Measurements from ENCODE around the gene ZDHHC11B. TPM values are rescaled to one million over a fixed set of nuclear protein-coding genes. Genes with fewer than 3 reads are reported as not detected.
"Not testable (repeated sequence)": the region's sequence is repeated elsewhere in the genome, so short reads cannot be mapped to it uniquely, and the experiment has no call there.

ZDHHC11B gene
- total and polyA plus RNA-seq, 7 experiments from 2014 or later, result 0.13 to 5.5 (median 1.2) TPM; not detected in 2

DNA sequence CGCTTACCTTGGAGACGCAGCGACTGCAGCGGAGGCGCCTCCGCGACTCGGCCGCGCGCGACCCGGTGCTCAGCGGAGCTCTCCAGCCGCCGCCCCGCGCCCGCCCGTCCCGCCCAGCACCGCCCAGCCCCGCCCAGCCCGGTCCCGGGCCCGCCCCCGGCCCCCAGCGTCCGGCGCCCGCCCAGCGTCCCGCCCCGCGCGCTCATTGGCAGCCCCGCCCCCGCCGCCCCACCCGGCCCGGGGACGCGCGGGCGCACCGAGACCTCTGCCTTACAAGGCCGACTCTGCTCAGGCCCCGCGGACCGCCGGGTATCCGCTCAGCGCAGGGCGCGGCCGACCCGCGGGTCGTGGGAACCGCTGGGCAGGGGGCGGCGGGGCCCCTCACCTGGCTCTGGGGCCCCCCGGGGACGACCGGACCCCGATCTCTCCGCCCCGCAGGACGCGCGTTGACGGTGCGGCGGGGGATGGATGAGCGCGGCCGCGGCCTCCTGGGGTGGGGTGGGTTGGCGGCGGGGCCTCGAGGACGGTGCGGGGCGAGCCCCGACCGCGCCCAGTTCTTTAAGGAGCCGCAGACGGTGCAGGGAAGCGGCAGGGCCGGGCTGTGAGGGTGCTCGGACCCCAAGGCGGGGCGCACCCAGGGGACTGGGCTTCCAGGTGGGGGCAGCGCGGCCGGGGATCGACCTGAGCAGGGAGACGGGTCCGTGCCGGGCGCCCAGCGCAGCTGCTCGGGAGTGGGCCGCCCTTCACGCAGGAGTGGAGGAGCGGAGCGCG lies 91.1 kb downstream of the ZDHHC11B start, which contains the start of gene TPPP:
Gene TPPP, minus strand, starts transcription at position 82 of the 771 bp plus-strand sequence. CDS start 15,292 bp downstream, outside the sequence.
- H3K4me1 Mint-ChIP-seq; H3K36me3 Mint-ChIP-seq; CTCF ChIA-PET; H3K4me1 ChIP-seq (ENCODE audit: control insufficient read depth in 2 of 2, insufficient read depth in 2 of 2, low read length in 2 of 2); H3K27ac ChIP-seq (ENCODE audit: low read depth, low read length); H3K27ac Mint-ChIP-seq; H3K9me3 ChIP-seq (ENCODE audit: control insufficient read depth in 2 of 3, low read length in 3 of 3); H3K27me3 ChIP-seq (ENCODE audit: control insufficient read depth in 2 of 2, insufficient read depth in 2 of 2, low read length in 2 of 2); POLR2A ChIA-PET; H3K36me3 ChIP-seq (ENCODE audit: control insufficient read depth in 2 of 3, insufficient read depth in 3 of 3, low read length in 3 of 3); H3K9me3 Mint-ChIP-seq: not testable (repeated sequence)
- intact Hi-C loops (cut with micrococcal nuclease), result loop anchor here (2.0 to 5.0 kb wide), 3 partner anchors 91 to 199 kb away; partner anchors contain the start of genes BRD9 (in 2 of the 2), TRIP13 (in 2 of the 2) and ZDHHC11B (in 1 of the 2)
- H3K27me3 Mint-ChIP-seq, result peaks cover 0 to 27% (median 4%) of the 10 kb centered on the region in 5 donors
- ATAC-seq, result peak; percentile 91
- peak; percentile 42 to 82 (median 57) for DNase-seq
- H3K4me3 Mint-ChIP-seq, result peak within 1 kb of the TSS; percentile 27 to 81 (median 64)
- H3K4me3 ChIP-seq (ENCODE audit: low read length), result peak within 1 kb of the TSS; percentile 24

DNA sequence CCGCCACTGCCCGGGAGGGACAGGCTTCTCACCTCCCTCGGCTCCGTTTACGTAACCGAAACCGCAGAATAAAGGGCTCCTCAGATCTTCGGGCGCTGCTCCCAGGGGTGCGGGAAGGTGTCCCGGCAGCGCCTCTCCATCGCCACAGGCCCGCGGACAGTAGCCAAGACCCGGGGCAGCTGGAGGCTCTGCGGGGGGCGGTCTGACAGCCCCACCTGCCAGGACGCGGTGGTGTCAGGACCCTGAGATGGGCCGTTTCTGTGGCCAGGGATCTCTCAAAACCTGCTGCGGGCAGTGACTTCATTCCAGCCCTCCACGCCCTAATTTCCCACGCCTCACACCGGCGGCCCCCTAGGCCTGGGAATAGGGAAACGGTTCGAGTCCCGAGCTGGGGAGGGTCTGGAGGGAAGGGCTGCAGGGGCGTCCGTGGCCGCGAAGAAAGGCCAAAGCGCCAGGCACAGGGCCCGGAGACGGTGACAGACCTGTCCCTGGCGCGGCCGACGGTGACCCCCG lies 91.9 kb downstream of the ZDHHC11B start:
- intact Hi-C loops (cut with micrococcal nuclease), result loop anchor here (2.0 to 5.0 kb wide), 3 partner anchors 92 to 200 kb away; partner anchors contain the start of genes BRD9 (in 2 of the 2), TRIP13 (in 2 of the 2) and ZDHHC11B (in 1 of the 2)
- H3K9me3 ChIP-seq (ENCODE audit: control insufficient read depth in 2 of 3, low read length in 3 of 3); H3K4me1 Mint-ChIP-seq; H3K27ac Mint-ChIP-seq; H3K36me3 Mint-ChIP-seq; H3K9me3 Mint-ChIP-seq; H3K36me3 ChIP-seq (ENCODE audit: control insufficient read depth in 2 of 3, insufficient read depth in 3 of 3, low read length in 3 of 3); CTCF ChIA-PET; H3K27me3 ChIP-seq (ENCODE audit: control insufficient read depth in 2 of 2, insufficient read depth in 2 of 2, low read length in 2 of 2); H3K27ac ChIP-seq (ENCODE audit: low read depth, low read length); POLR2A ChIA-PET; H3K4me1 ChIP-seq (ENCODE audit: control insufficient read depth in 2 of 2, insufficient read depth in 2 of 2, low read length in 2 of 2): not testable (repeated sequence)
- peak in 2 of 9 donors; percentile 31 to 34 for DNase-seq
- peak; percentile 22 for ATAC-seq
- Mint-ChIP-seq H3K27me3 (peaks cover 0 to 22% (median 4%) of the 10 kb centered on the region in 5 donors), H3K4me3 (peak overlapping the region; percentile 27 to 81 (median 60))
- H3K4me3 ChIP-seq (ENCODE audit: low read length), result peak overlapping the region; percentile 24

DNA sequence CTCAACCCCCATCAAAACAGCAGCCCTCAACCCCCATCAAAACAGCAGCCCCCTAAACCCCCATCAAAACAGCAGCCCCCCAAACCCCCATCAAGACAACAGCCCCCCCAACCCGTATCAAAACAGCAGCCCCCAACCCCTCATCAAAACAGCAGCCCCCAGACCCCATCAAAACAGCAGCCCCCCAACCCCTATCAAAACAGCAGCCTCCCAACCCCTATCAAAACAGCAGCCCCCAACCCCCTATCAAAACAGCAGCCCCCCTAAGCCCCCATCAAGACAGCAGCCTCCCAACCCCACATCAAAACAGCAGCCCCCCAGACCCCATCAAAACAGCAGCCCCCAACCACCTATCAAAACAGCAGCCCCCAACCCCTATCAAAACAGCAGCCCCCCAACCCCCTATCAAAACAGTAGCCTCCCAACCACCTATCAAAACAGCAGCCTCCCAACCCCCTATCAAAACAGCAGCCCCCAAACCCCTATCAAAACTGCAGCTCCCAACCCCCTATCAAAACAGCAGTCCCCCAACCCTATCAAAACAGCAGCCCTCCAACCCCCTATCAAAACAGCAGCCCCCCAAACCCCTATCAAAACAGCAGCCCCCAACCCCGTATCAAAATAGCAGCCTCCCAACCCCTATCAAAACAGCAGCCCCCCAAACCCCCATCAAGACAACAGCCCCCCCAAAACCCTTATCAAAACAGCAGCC lies 92.6 kb downstream of the ZDHHC11B start:
- Histone ChIP-seq H3K4me1 (ENCODE audit: control insufficient read depth in 2 of 2, insufficient read depth in 2 of 2, low read length in 2 of 2) (no peaks in the 10 kb centered on the region), H3K9me3 (ENCODE audit: control insufficient read depth in 2 of 3, low read length in 3 of 3) (no peaks in the 10 kb centered on the region), H3K36me3 (ENCODE audit: control insufficient read depth in 2 of 3, insufficient read depth in 3 of 3, low read length in 3 of 3) (no peaks in the 10 kb centered on the region), H3K27ac (ENCODE audit: low read depth, low read length) (no peak overlapping the region), H3K4me3 (ENCODE audit: low read length) (no peak overlapping the region), H3K27me3 (ENCODE audit: control insufficient read depth in 2 of 2, insufficient read depth in 2 of 2, low read length in 2 of 2) (no peaks in the 10 kb centered on the region)
- POLR2A ChIA-PET, result no interaction called here
- Mint-ChIP-seq H3K36me3 (no peaks in the 10 kb centered on the region), H3K9me3 (peaks cover 0 to 3% (median 0%) of the 10 kb centered on the region in 11 donors), H3K27ac (no peak overlapping the region), H3K27me3 (peaks cover 0 to 16% (median 4%) of the 10 kb centered on the region in 5 donors), H3K4me1 (peaks cover 0 to 3% (median 0%) of the 10 kb centered on the region in 7 donors), H3K4me3 (peak overlapping the region; percentile 27 to 81 (median 60))
- CTCF ChIA-PET, result interaction anchor here (0.6 kb wide), 1 partner anchor 591 kb away, joined by 3 read pairs; no protein-coding TSS in a partner anchor
- no peak for ATAC-seq
- intact Hi-C loops (cut with micrococcal nuclease), result loop anchor here (2.0 to 5.0 kb wide), 3 partner anchors 93 to 201 kb away; partner anchors contain the start of genes BRD9 (in 2 of the 2), TRIP13 (in 2 of the 2) and ZDHHC11B (in 1 of the 2)
- DNase-seq, result no peak

DNA sequence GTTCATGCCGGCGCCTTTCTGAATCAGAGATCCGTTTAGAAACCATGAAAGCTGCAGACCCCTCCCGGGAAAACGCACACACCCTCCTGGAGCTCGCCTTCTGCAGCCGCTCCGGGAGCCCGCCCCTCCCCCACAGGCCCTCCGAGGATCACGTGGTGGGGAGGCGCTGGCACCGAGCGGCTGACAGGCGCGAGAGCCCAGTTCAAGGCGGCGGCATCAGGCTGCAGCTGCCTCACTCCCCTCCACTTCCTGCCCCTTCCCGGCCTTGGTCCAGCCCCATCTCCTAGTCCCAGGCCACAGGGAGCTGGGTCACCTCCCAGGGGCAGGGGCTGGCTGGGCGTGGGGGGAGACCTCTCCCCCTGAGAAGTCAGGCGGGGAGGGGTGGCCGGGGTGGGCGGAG lies 93.5 kb downstream of the ZDHHC11B start:
- H3K27me3 Mint-ChIP-seq, CTCF ChIA-PET: not testable (repeated sequence)

DNA sequence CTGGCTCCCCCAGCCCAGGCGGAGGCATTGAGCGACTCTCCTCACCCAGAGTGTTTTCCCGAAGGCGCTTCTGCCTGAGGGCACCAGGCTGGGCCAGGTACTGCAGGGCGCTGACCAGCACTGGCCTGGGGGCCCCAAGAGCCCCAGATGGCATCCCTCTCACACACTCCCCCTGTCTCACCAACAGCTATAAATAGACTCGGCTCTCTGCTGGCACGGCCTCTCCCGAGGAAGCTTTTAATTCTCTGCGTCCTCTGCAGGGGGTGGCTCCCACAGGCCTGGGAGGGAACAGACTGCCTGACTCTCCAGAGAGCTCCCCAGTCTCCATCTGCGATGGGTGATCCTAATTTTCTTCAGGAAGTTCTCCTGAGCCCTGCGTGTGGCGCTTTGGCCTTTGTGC lies 94.2 kb downstream of the ZDHHC11B start:
- DNase-seq; H3K9me3 Mint-ChIP-seq; H3K9me3 ChIP-seq (ENCODE audit: control insufficient read depth in 2 of 3, low read length in 3 of 3); POLR2A ChIA-PET; H3K4me3 Mint-ChIP-seq; ATAC-seq; H3K27ac Mint-ChIP-seq; H3K27me3 Mint-ChIP-seq; H3K36me3 ChIP-seq (ENCODE audit: control insufficient read depth in 2 of 3, insufficient read depth in 3 of 3, low read length in 3 of 3); H3K4me3 ChIP-seq (ENCODE audit: low read length); H3K27me3 ChIP-seq (ENCODE audit: control insufficient read depth in 2 of 2, insufficient read depth in 2 of 2, low read length in 2 of 2); CTCF ChIA-PET; H3K4me1 Mint-ChIP-seq; H3K36me3 Mint-ChIP-seq; H3K4me1 ChIP-seq (ENCODE audit: control insufficient read depth in 2 of 2, insufficient read depth in 2 of 2, low read length in 2 of 2); H3K27ac ChIP-seq (ENCODE audit: low read depth, low read length): not testable (repeated sequence)
- intact Hi-C loops (cut with micrococcal nuclease), result loop anchor here in 1 of 2 donors (5.0 kb wide), 1 partner anchor 202 kb away; the partner anchor contains the start of genes BRD9 and TRIP13

More for the DNA sequence above, 93.5 kb downstream of the ZDHHC11B start:
- H3K27me3 ChIP-seq (ENCODE audit: control insufficient read depth in 2 of 2, insufficient read depth in 2 of 2, low read length in 2 of 2); H3K4me3 Mint-ChIP-seq; POLR2A ChIA-PET; H3K36me3 ChIP-seq (ENCODE audit: control insufficient read depth in 2 of 3, insufficient read depth in 3 of 3, low read length in 3 of 3); H3K4me3 ChIP-seq (ENCODE audit: low read length); H3K4me1 ChIP-seq (ENCODE audit: control insufficient read depth in 2 of 2, insufficient read depth in 2 of 2, low read length in 2 of 2); H3K9me3 ChIP-seq (ENCODE audit: control insufficient read depth in 2 of 3, low read length in 3 of 3); DNase-seq; H3K4me1 Mint-ChIP-seq; H3K9me3 Mint-ChIP-seq; H3K27ac Mint-ChIP-seq; ATAC-seq; H3K36me3 Mint-ChIP-seq; H3K27ac ChIP-seq (ENCODE audit: low read depth, low read length): not testable (repeated sequence)
- intact Hi-C loops (cut with micrococcal nuclease), result loop anchor here in 1 of 2 donors (5.0 kb wide), 1 partner anchor 201 kb away; the partner anchor contains the start of genes BRD9 and TRIP13

DNA sequence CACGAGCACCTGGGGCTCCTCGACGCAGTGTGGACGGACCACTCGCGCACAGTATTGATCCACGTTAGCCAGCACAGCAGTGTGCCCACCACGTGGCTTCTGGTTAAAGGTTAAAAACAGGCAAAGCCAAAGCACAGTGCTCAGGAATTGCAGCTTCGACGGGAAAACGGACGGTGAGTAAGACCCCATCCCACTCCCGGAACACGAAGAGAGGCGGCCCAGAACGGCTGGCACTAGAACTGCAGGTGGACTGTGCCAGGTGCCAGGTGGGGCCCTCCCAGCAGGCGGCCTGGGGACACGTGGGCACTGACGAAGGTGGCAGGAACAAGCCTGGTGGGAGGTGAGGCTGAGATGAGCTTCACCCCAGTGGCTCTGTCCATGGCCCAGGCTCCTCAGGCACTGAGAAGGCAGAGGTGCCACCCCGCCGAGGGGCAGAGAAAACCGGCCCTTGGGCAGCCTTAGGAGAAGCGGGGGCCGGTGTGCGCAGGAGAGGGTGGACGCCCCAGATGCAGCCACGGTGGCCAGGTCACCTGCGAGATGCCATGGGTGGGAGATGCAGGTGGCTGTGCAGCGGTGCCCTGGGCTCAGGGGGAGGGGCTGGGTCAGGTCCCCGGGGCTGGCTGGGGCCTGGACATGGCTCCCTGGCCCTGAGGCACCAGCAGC lies 96.0 kb downstream of the ZDHHC11B start:
- H3K4me3 Mint-ChIP-seq; DNase-seq; H3K4me1 ChIP-seq (ENCODE audit: control insufficient read depth in 2 of 2, insufficient read depth in 2 of 2, low read length in 2 of 2); intact Hi-C loops (cut with micrococcal nuclease); POLR2A ChIA-PET; H3K27me3 ChIP-seq (ENCODE audit: control insufficient read depth in 2 of 2, insufficient read depth in 2 of 2, low read length in 2 of 2); ATAC-seq; H3K4me1 Mint-ChIP-seq; H3K4me3 ChIP-seq (ENCODE audit: low read length); H3K36me3 ChIP-seq (ENCODE audit: control insufficient read depth in 2 of 3, insufficient read depth in 3 of 3, low read length in 3 of 3); H3K27me3 Mint-ChIP-seq; H3K27ac Mint-ChIP-seq; H3K36me3 Mint-ChIP-seq; H3K9me3 Mint-ChIP-seq; H3K9me3 ChIP-seq (ENCODE audit: control insufficient read depth in 2 of 3, low read length in 3 of 3); H3K27ac ChIP-seq (ENCODE audit: low read depth, low read length); CTCF ChIA-PET: not testable (repeated sequence)

Measured in naive thymus-derived CD4-positive, alpha-beta T cell (primary cell).